ENCODE measurements around the gene ROPN1. TPM values are rescaled to one million over a fixed set of nuclear protein-coding genes. Genes with fewer than 3 reads are reported as not detected.
A peak's percentile ranks its signal among the peaks of the same experiment; 100 is the strongest.
"Not testable (repeated sequence)": the region's sequence is repeated elsewhere in the genome, so short reads cannot be mapped to it uniquely, and the experiment has no call there.

The ROPN1 gene
- polyA plus RNA-seq, 3 donors from 2014 or later = not detected

- not testable (repeated sequence) for H3K9me3 Mint-ChIP-seq, H3K4me3 Mint-ChIP-seq, H3K36me3 Mint-ChIP-seq, H3K27ac Mint-ChIP-seq, H3K4me1 Mint-ChIP-seq
- peaks cover 5 to 16% (median 9%) of the 10 kb centered on the region in 3 donors for H3K27me3 Mint-ChIP-seq (ENCODE audit: low read depth in 3 of 3)
- peak; percentile 10 to 34 (median 21) for DNase-seq
These were observed 12.1 kb downstream of the ROPN1 start for GRCh38 chr3:123979525-123980501.

- not testable (repeated sequence) for DNase-seq, H3K4me3 Mint-ChIP-seq, H3K36me3 Mint-ChIP-seq, H3K27ac Mint-ChIP-seq, H3K4me1 Mint-ChIP-seq, H3K9me3 Mint-ChIP-seq
- H3K27me3 Mint-ChIP-seq (ENCODE audit: low read depth in 3 of 3) = peaks cover 7 to 14% (median 12%) of the 10 kb centered on the region in 3 donors
These were observed 15.0 kb downstream of the ROPN1 start for GRCh38 chr3:123976904-123977303.

GRCh38 chr3:123976181-123976898 is 15.6 kb downstream of the ROPN1 start:
- H3K27me3 Mint-ChIP-seq (ENCODE audit: low read depth in 3 of 3) = peaks cover 7 to 14% (median 11%) of the 10 kb centered on the region in 3 donors
- not testable (repeated sequence) for H3K27ac Mint-ChIP-seq, H3K4me1 Mint-ChIP-seq, DNase-seq, H3K9me3 Mint-ChIP-seq, H3K36me3 Mint-ChIP-seq, H3K4me3 Mint-ChIP-seq

GRCh38 chr3:123975030-123975429 is 16.9 kb downstream of the ROPN1 start:
- not testable (repeated sequence) for H3K27ac Mint-ChIP-seq, H3K4me3 Mint-ChIP-seq, H3K4me1 Mint-ChIP-seq, DNase-seq, H3K9me3 Mint-ChIP-seq, H3K36me3 Mint-ChIP-seq
- peaks cover 7 to 13% (median 9%) of the 10 kb centered on the region in 3 donors for H3K27me3 Mint-ChIP-seq (ENCODE audit: low read depth in 3 of 3)

- Mint-ChIP-seq H3K36me3 (peaks cover 0 to 3% (median 0%) of the 10 kb centered on the region in 3 donors), H3K4me3 (no peak overlapping the region), H3K9me3 (no peaks in the 10 kb centered on the region), H3K27me3 (ENCODE audit: low read depth in 3 of 3) (peaks cover 5 to 12% (median 11%) of the 10 kb centered on the region in 3 donors), H3K4me1 (no peaks in the 10 kb centered on the region), H3K27ac (no peak overlapping the region)
- no peak for DNase-seq
These were observed 20.5 kb downstream of the ROPN1 start for GRCh38 chr3:123971406-123971805.

- H3K27me3 Mint-ChIP-seq (ENCODE audit: low read depth in 3 of 3) = peaks cover 3 to 16% (median 10%) of the 10 kb centered on the region in 3 donors
- not testable (repeated sequence) for H3K27ac Mint-ChIP-seq, H3K4me3 Mint-ChIP-seq, DNase-seq, H3K36me3 Mint-ChIP-seq, H3K9me3 Mint-ChIP-seq, H3K4me1 Mint-ChIP-seq
These were observed 24.7 kb downstream of the ROPN1 start for GRCh38 chr3:123967260-123967659.

GRCh38 chr3:123966799-123967198 is 25.1 kb downstream of the ROPN1 start:
- H3K27me3 Mint-ChIP-seq (ENCODE audit: low read depth in 3 of 3) = peaks cover 3 to 15% (median 10%) of the 10 kb centered on the region in 3 donors
- H3K27ac Mint-ChIP-seq, DNase-seq, H3K9me3 Mint-ChIP-seq, H3K36me3 Mint-ChIP-seq, H3K4me3 Mint-ChIP-seq, H3K4me1 Mint-ChIP-seq: not testable (repeated sequence)

- H3K36me3 Mint-ChIP-seq, DNase-seq, H3K27ac Mint-ChIP-seq, H3K4me3 Mint-ChIP-seq, H3K9me3 Mint-ChIP-seq: not testable (repeated sequence)
- peaks cover 1 to 12% (median 6%) of the 10 kb centered on the region in 3 donors for H3K27me3 Mint-ChIP-seq (ENCODE audit: low read depth in 3 of 3)
- H3K4me1 Mint-ChIP-seq = peaks cover 11 to 20% of the 10 kb centered on the region in 2 donors
These were observed 27.1 kb downstream of the ROPN1 start for GRCh38 chr3:123964793-123965192.

GRCh38 chr3:123961508-123961856 is 30.4 kb downstream of the ROPN1 start:
- peak overlapping the region; percentile 81 to 96 (median 92) for H3K27ac Mint-ChIP-seq
- H3K4me3 Mint-ChIP-seq = peak overlapping the region; percentile 95 to 99 (median 97)
- no peaks in the 10 kb centered on the region for H3K9me3 Mint-ChIP-seq
- no peak for DNase-seq
- H3K36me3 Mint-ChIP-seq = no peaks in the 10 kb centered on the region
- peaks cover 18 to 39% of the 10 kb centered on the region in 2 donors for H3K4me1 Mint-ChIP-seq
- H3K27me3 Mint-ChIP-seq (ENCODE audit: low read depth in 3 of 3) = peaks cover 1 to 6% (median 4%) of the 10 kb centered on the region in 3 donors

GRCh38 chr3:123960781-123961507 is 31.0 kb downstream of the ROPN1 start, which contains the start of gene CCDC14:
Gene CCDC14, minus strand, starts transcription at chr3:123961229. Its CDS starts 56 bp downstream, at chr3:123961173.
- peaks cover 1 to 4% (median 2%) of the 10 kb centered on the region in 3 donors for H3K27me3 Mint-ChIP-seq (ENCODE audit: low read depth in 3 of 3)
- H3K4me3 Mint-ChIP-seq = peak within 1 kb of the TSS; percentile 95 to 99 (median 97)
- H3K36me3 Mint-ChIP-seq = peaks cover 0 to under 1% (median under 1%) of the 10 kb centered on the region in 3 donors
- peak; percentile 54 to 71 (median 64) for DNase-seq
- H3K9me3 Mint-ChIP-seq = no peaks in the 10 kb centered on the region
- H3K27ac Mint-ChIP-seq = peak within 1 kb of the TSS; percentile 87 to 96 (median 92)
- peaks cover 18 to 39% of the 10 kb centered on the region in 2 donors for H3K4me1 Mint-ChIP-seq

- Mint-ChIP-seq H3K9me3 (no peaks in the 10 kb centered on the region), H3K36me3 (peaks cover 5 to 36% (median 29%) of the 10 kb centered on the region in 3 donors), H3K4me1 (peaks cover 3 to 9% of the 10 kb centered on the region in 2 donors), H3K27me3 (ENCODE audit: low read depth in 3 of 3) (peaks cover 0 to 1% (median 0%) of the 10 kb centered on the region in 3 donors), H3K4me3 (no peak overlapping the region), H3K27ac (no peak overlapping the region)
- DNase-seq = no peak
These were observed 38.2 kb downstream of the ROPN1 start for GRCh38 chr3:123953735-123954134.

- Mint-ChIP-seq H3K9me3 (no peaks in the 10 kb centered on the region), H3K27ac (no peak overlapping the region), H3K4me1 (peaks cover 0 to 1% of the 10 kb centered on the region in 2 donors), H3K27me3 (ENCODE audit: low read depth in 3 of 3) (peaks cover 0 to 1% (median 0%) of the 10 kb centered on the region in 3 donors), H3K4me3 (no peak overlapping the region), H3K36me3 (peaks cover 5 to 40% (median 29%) of the 10 kb centered on the region in 3 donors)
- DNase-seq = no peak
These were observed 38.9 kb downstream of the ROPN1 start for GRCh38 chr3:123952844-123953520.
